Endothelial cell of umbilical vein (primary cell): ENCODE data around the gene RDH13. TPM values are rescaled to one million over a fixed set of nuclear protein-coding genes. Genes with fewer than 3 reads are reported as not detected.

Experiments used
- BruUV-seq: library from RNA; stranded (reverse); fragments of 400-500 nt; replicated peaks from 2 replicates; lab custom pipeline; 2021; lab: Mats Ljungman, UMichigan
- CTCF ChIA-PET: fragments of 300-600, 350-600 bp; sonication (Branson Sonifier 250); formaldehyde crosslinking; loops from one replicate; lab custom pipeline; 2021; ENCODE audit warnings: antibody characterized with exemption, inconsistent platforms; lab: Charles Lee
- POLR2A ChIA-PET: fragments of 300-600, 350-600 bp; sonication (Branson Sonifier 250); formaldehyde crosslinking; loops from one replicate; lab custom pipeline; 2021; ENCODE audit warnings: antibody characterized with exemption, inconsistent platforms; lab: Charles Lee
- DNase-seq: peaks from one replicate; pipeline ENCODE4 v3.0.0-alpha.2; 2011; ENCODE audit warnings: low read depth, low spot score
- FAIRE-seq: peaks from 2 replicates; lab custom pipeline; 2011; peaks lifted over from hg19 to GRCh38; lab: Jason Lieb, UNC
- H2AFZ ChIP-seq: 2 replicates; pipeline ENCODE4 v1.6.0; 2012; ENCODE audit warnings: low read depth, low read length, control low read depth, inconsistent platforms
- H3K27ac ChIP-seq: 2 replicates; pipeline ENCODE4 v1.5.1; 2011; ENCODE audit warnings: low read depth, mild to moderate bottlenecking, control low read depth, low read length, moderate library complexity; ENCODE audit not compliant: insufficient read depth
- H3K27me3 ChIP-seq, 2 experiments: 2 replicates each; pipeline versions ENCODE4 v1.6.0 to v1.6.1; 2011; ENCODE audit warnings: low read length in 2 of 2, mixed read lengths in 1 of 2; ENCODE audit not compliant: control insufficient read depth in 2 of 2, insufficient read depth in 2 of 2
- H3K36me3 ChIP-seq, 2 experiments: 2 replicates in 1 of 2; 3 replicates in 1 of 2; pipeline ENCODE4 v1.5.1; 2011; ENCODE audit warnings: low read length in 2 of 2, mild to moderate bottlenecking in 1 of 2, moderate library complexity in 1 of 2; ENCODE audit not compliant: control insufficient read depth in 2 of 2, insufficient read depth in 2 of 2; ENCODE audit errors: extremely low read depth in 1 of 2
- H3K4me1 ChIP-seq: 3 replicates; pipeline ENCODE4 v1.5.1; 2011; ENCODE audit warnings: mild to moderate bottlenecking, low read length; ENCODE audit not compliant: control insufficient read depth, insufficient read depth; ENCODE audit errors: extremely low read depth
- H3K4me2 ChIP-seq: 2 replicates; pipeline ENCODE4 v1.6.1; 2011; ENCODE audit warnings: low read length, control low read depth, mixed read lengths; ENCODE audit not compliant: insufficient read depth
- H3K4me3 ChIP-seq, 3 experiments: fragments of 200-600 bp in 1 of 3; sonication (generic), shearing (Covaris generic) in 1 of 3; replicated peaks in 1 of 3; 2 replicates each; pipeline ENCODE4 v1.5.1; 2011 to 2016; ENCODE audit warnings: control low read depth in 3 of 3, low read length in 3 of 3, mild to moderate bottlenecking in 2 of 3, inconsistent platforms in 1 of 3, low read depth in 1 of 3, moderate library complexity in 1 of 3; ENCODE audit not compliant: insufficient read depth in 1 of 3
- H3K79me2 ChIP-seq: 2 replicates; pipeline ENCODE4 v1.6.0; 2012; ENCODE audit warnings: low read length, inconsistent platforms; ENCODE audit not compliant: control insufficient read depth, insufficient read depth
- H3K9ac ChIP-seq: replicated peaks from 2 replicates; pipeline ENCODE3; 2011; ENCODE audit warnings: low read length, control low read depth; ENCODE audit not compliant: insufficient read depth; ENCODE audit errors: extremely low read depth
- H3K9me1 ChIP-seq: replicated peaks from 3 replicates; pipeline ENCODE4 v1.6.0; 2011; ENCODE audit warnings: mild to moderate bottlenecking, low read length; ENCODE audit not compliant: control insufficient read depth, insufficient read depth; ENCODE audit errors: extremely low read depth
- H3K9me3 ChIP-seq: replicated peaks from 2 replicates; pipeline ENCODE4 v1.5.1; 2012; ENCODE audit warnings: low read length, inconsistent platforms; ENCODE audit not compliant: control insufficient read depth, insufficient read depth
- H4K20me1 ChIP-seq: replicated peaks from 2 replicates; pipeline ENCODE3; 2011; ENCODE audit warnings: mild to moderate bottlenecking, low read length; ENCODE audit not compliant: control insufficient read depth, insufficient read depth; ENCODE audit errors: extremely low read depth
- EZH2 ChIP-seq: IDR thresholded peaks from 2 replicates; pipeline ENCODE4 v1.6.1; 2012; ENCODE audit warnings: borderline replicate concordance, low read depth, mild to moderate bottlenecking, moderate library complexity, low read length, inconsistent platforms; ENCODE audit not compliant: severe bottlenecking
- FOS ChIP-seq: IDR thresholded peaks from 2 replicates; pipeline ENCODE4 v1.6.1; 2011; ENCODE audit warnings: mild to moderate bottlenecking, low read length, moderate library complexity, borderline replicate concordance; ENCODE audit not compliant: insufficient read depth
- GATA2 ChIP-seq: IDR thresholded peaks from 2 replicates; pipeline ENCODE4 v1.7.0; 2011; ENCODE audit warnings: low read depth, mild to moderate bottlenecking, moderate library complexity, mixed read lengths, low read length; ENCODE audit not compliant: insufficient read length, insufficient read depth
- JUN ChIP-seq: IDR thresholded peaks from 2 replicates; pipeline ENCODE4 v1.6.1; 2011; ENCODE audit warnings: borderline replicate concordance, low read depth; ENCODE audit not compliant: insufficient read length, insufficient read depth
- MYC ChIP-seq: IDR thresholded peaks from one replicate; pipeline ENCODE4 v1.6.1; 2011; ENCODE audit warnings: mild to moderate bottlenecking, low read depth, low read length
- POLR2A ChIP-seq: IDR thresholded peaks from 2 replicates; pipeline ENCODE4 v1.6.1; 2012; ENCODE audit warnings: low read depth, mild to moderate bottlenecking, control low read depth, low read length
- POLR2AphosphoS5 ChIP-seq: IDR thresholded peaks from 2 replicates; pipeline ENCODE4 v1.6.1; 2012; ENCODE audit warnings: low read depth, mild to moderate bottlenecking, control low read depth, low read length, moderate library complexity; ENCODE audit not compliant: insufficient read depth
- dilution Hi-C: fragments of 300-500 bp; cut with MboI; formaldehyde crosslinking; loops from one replicate; pipeline ENCODE4 v1.15.0; 2019; ENCODE audit warnings: low sequenced_read_pairs; ENCODE audit not compliant: extremely low pct_ligation_motif_present
- intact Hi-C: fragments of 100-400 bp; cut with micrococcal nuclease; formaldehyde crosslinking; loops from one replicate; pipeline ENCODE4 v1.10.0; 2022
- polyA plus RNA-seq, 4 experiments: library from polyadenylated mRNA; depleted of rRNA in 3 of 4; stranded (reverse) in 3 of 4; unstranded in 1 of 4; fragments of >200 nt; gene quantifications; 2 replicates each; pipeline versions ENCODE4 v1.2.1 to v1.2.3, GENCODE V29; 2011 to 2012; ENCODE audit warnings: missing spikeins in 1 of 4
- total RNA-seq: library from RNA; stranded (reverse); gene quantifications from 2 replicates; pipeline ENCODE4 v1.2.3, GENCODE V29; 2021
- TF ChIP-seq, protein P1 (sequence below): IDR thresholded peaks from 2 replicates; pipeline ENCODE4 v1.6.1; 2011; ENCODE audit not compliant: insufficient read depth, insufficient read length
- TF ChIP-seq, protein P2 (sequence below), 2 donors: IDR thresholded peaks; 1 replicate in 1 of 2; 2 replicates in 1 of 2; pipeline ENCODE4 v1.5.1; 2011; ENCODE audit warnings: low read length in 2 of 2, mild to moderate bottlenecking in 2 of 2, moderate library complexity in 2 of 2, control low read depth in 1 of 2, inconsistent platforms in 1 of 2, low read depth in 1 of 2; ENCODE audit not compliant: insufficient read depth in 1 of 2; ENCODE audit errors: extremely low read depth in 1 of 2

Gene RDH13
- total and polyA plus RNA-seq, 2 donors (not counting 3 experiments of a cell fraction or from before 2014, with no cell fraction given), result 8.7 to 19.6 TPM

DNA sequence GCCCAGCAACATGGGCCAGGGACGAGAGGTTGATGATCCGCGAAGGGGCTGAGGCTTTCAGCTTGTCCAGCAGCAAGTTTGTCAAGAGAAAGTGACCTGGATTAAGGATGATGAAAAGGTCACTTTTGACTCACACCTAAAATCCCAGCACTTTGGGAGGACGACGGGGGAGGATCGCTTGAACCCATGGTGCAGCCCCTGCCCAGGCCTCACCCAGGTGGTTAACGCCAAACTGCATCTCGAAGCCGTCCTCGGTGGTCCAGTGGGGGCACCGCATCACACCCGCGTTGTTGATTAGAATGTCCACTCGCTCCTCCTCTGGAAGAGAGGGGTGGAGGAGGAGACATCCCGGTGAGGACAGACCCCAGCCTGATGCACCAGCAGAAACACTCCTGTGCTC, 14.5 kb downstream of the RDH13 start:
- Histone ChIP-seq H3K4me1 (no peaks in the 10 kb centered on the region), H3K9me3 (no peaks in the 10 kb centered on the region), H3K9ac (no peak overlapping the region), H3K9me1 (no peaks in the 10 kb centered on the region), H3K27me3 (no peaks in the 10 kb centered on the region), H3K36me3 (peaks cover 4 to 23% of the 10 kb centered on the region in 2 experiments), H4K20me1 (no peaks in the 10 kb centered on the region), H3K4me3 (no peak overlapping the region), H2AFZ (no peak overlapping the region), H3K4me2 (no peak overlapping the region), H3K79me2 (no peaks in the 10 kb centered on the region), H3K27ac (no peak overlapping the region)
- ChIA-PET CTCF (no interaction called here), POLR2A (no interaction called here)
- FAIRE-seq (no peak), DNase-seq (no peak)
- BruUV-seq, result no TSS peak
- dilution Hi-C loops, result no loop called here
- intact Hi-C loops, result no loop called here
- TF ChIP-seq POLR2AphosphoS5, result no peak
- no peak for TF ChIP-seq GATA2
- TF ChIP-seq MYC, result no peak
- TF ChIP-seq, protein P1, sequence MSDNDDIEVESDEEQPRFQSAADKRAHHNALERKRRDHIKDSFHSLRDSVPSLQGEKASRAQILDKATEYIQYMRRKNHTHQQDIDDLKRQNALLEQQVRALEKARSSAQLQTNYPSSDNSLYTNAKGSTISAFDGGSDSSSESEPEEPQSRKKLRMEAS, result no peak
- TF ChIP-seq FOS, result no peak
- TF ChIP-seq EZH2, result no peak
- TF ChIP-seq, protein P2, sequence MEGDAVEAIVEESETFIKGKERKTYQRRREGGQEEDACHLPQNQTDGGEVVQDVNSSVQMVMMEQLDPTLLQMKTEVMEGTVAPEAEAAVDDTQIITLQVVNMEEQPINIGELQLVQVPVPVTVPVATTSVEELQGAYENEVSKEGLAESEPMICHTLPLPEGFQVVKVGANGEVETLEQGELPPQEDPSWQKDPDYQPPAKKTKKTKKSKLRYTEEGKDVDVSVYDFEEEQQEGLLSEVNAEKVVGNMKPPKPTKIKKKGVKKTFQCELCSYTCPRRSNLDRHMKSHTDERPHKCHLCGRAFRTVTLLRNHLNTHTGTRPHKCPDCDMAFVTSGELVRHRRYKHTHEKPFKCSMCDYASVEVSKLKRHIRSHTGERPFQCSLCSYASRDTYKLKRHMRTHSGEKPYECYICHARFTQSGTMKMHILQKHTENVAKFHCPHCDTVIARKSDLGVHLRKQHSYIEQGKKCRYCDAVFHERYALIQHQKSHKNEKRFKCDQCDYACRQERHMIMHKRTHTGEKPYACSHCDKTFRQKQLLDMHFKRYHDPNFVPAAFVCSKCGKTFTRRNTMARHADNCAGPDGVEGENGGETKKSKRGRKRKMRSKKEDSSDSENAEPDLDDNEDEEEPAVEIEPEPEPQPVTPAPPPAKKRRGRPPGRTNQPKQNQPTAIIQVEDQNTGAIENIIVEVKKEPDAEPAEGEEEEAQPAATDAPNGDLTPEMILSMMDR (IDR thresholded peaks at IDR 0.05; ENCODE audit: extremely low read depth in 1 of 2, insufficient read depth in 1 of 2, low read depth in 1 of 2, low read length in 2 of 2), result no peak
- TF ChIP-seq JUN, result no peak
- no peak for TF ChIP-seq POLR2A
